NK-92 (cell line): Measurements from ENCODE around the gene AP5M1.
"Not testable (repeated sequence)": the region's sequence is repeated elsewhere in the genome, so short reads cannot be mapped to it uniquely, and the experiment has no call there.

Source experiments
- DNase-seq: peaks from one replicate; lab custom pipeline; 2025; ENCODE audit not compliant: unreplicated experiment; lab: John Stamatoyannopoulos, UW

Gene AP5M1

GRCh38 chr14:57291692-57292647 lies 23.2 kb downstream of the AP5M1 start:
- no peak for DNase-seq

GRCh38 chr14:57293866-57294837 lies 25.4 kb downstream of the AP5M1 start:
- no peak for DNase-seq

GRCh38 chr14:57295239-57295638 lies 26.5 kb downstream of the AP5M1 start:
- DNase-seq, result no peak

- DNase-seq, result no peak
Observed at GRCh38 chr14:57297852-57298251, 29.1 kb downstream of the AP5M1 start.

- no peak for DNase-seq
Observed at GRCh38 chr14:57299511-57299910, 30.7 kb downstream of the AP5M1 start.

- DNase-seq, result no peak
Observed at GRCh38 chr14:57302883-57303282, 34.1 kb downstream of the AP5M1 start.

- DNase-seq, result no peak
Observed at GRCh38 chr14:57314396-57315089, 45.8 kb downstream of the AP5M1 start.

GRCh38 chr14:57317248-57317833 lies 48.6 kb downstream of the AP5M1 start:
- DNase-seq, result no peak

GRCh38 chr14:57319636-57320192 lies 50.9 kb downstream of the AP5M1 start:
- DNase-seq, result no peak

- DNase-seq, result no peak
Observed at GRCh38 chr14:57323721-57324120, 55.0 kb downstream of the AP5M1 start.

GRCh38 chr14:57326253-57326652 lies 57.5 kb downstream of the AP5M1 start:
- no peak for DNase-seq

- no peak for DNase-seq
Observed at GRCh38 chr14:57329833-57330232, 61.1 kb downstream of the AP5M1 start.

GRCh38 chr14:57332475-57332874 lies 63.7 kb downstream of the AP5M1 start:
- not testable (repeated sequence) for DNase-seq

- not testable (repeated sequence) for DNase-seq
Observed at GRCh38 chr14:57333726-57334125, 65.0 kb downstream of the AP5M1 start.

GRCh38 chr14:57343545-57344297 lies 75.0 kb downstream of the AP5M1 start:
- DNase-seq, result not testable (repeated sequence)

GRCh38 chr14:57345106-57345505 lies 76.3 kb downstream of the AP5M1 start:
- no peak for DNase-seq

- no peak for DNase-seq
Observed at GRCh38 chr14:57346741-57347140, 78.0 kb downstream of the AP5M1 start.
